ENCODE results near the gene NR2C2AP.

The NR2C2AP gene

GRCh38 chr19:19213426-19214158, 10.4 kb upstream of the NR2C2AP start:
- no peaks in the 10 kb centered on the region for H3K36me3 ChIP-seq (ENCODE audit: insufficient read depth, low read length)
- H3K9ac ChIP-seq (ENCODE audit: low read length): no peak overlapping the region
- peaks cover 5 to 40% of the 10 kb centered on the region in 2 donors for H3K27me3 ChIP-seq (ENCODE audit: control insufficient read depth in 1 of 2, insufficient read depth in 2 of 2, low read length in 2 of 2)
- H3K4me1 ChIP-seq (ENCODE audit: insufficient read depth, low read length): no peaks in the 10 kb centered on the region
- no peak overlapping the region for H3K27ac ChIP-seq (ENCODE audit: low read depth, low read length)
- H3K9me3 ChIP-seq (ENCODE audit: low read length): no peaks in the 10 kb centered on the region
- no peak overlapping the region for H3K4me3 ChIP-seq (ENCODE audit: low read depth in 1 of 2, low read length in 2 of 2)

GRCh38 chr19:19212916-19213315, 9.7 kb upstream of the NR2C2AP start:
- H3K36me3 ChIP-seq (ENCODE audit: insufficient read depth, low read length): no peaks in the 10 kb centered on the region
- H3K27me3 ChIP-seq (ENCODE audit: control insufficient read depth in 1 of 2, insufficient read depth in 2 of 2, low read length in 2 of 2): peaks cover 5 to 42% of the 10 kb centered on the region in 2 donors
- H3K4me1 ChIP-seq (ENCODE audit: insufficient read depth, low read length): no peaks in the 10 kb centered on the region
- no peak overlapping the region for H3K9ac ChIP-seq (ENCODE audit: low read length)
- H3K4me3 ChIP-seq (ENCODE audit: low read depth in 1 of 2, low read length in 2 of 2): no peak overlapping the region
- no peaks in the 10 kb centered on the region for H3K9me3 ChIP-seq (ENCODE audit: low read length)
- H3K27ac ChIP-seq (ENCODE audit: low read depth, low read length): no peak overlapping the region

GRCh38 chr19:19211499-19212420, 8.5 kb upstream of the NR2C2AP start, which contains the start of gene NCAN:
TSS of gene NCAN (plus strand) at chr19:19211958. CDS start at chr19:19216954, 4,996 bp downstream.
- Histone ChIP-seq H3K27me3 (ENCODE audit: control insufficient read depth in 1 of 2, insufficient read depth in 2 of 2, low read length in 2 of 2) (peaks cover 5 to 43% of the 10 kb centered on the region in 2 donors), H3K4me1 (ENCODE audit: insufficient read depth, low read length) (no peaks in the 10 kb centered on the region), H3K27ac (ENCODE audit: low read depth, low read length) (no peak within 1 kb of the TSS), H3K36me3 (ENCODE audit: insufficient read depth, low read length) (no peaks in the 10 kb centered on the region), H3K4me3 (ENCODE audit: low read depth in 1 of 2, low read length in 2 of 2) (no peak within 1 kb of the TSS), H3K9me3 (ENCODE audit: low read length) (no peaks in the 10 kb centered on the region), H3K9ac (ENCODE audit: low read length) (no peak within 1 kb of the TSS)

- Histone ChIP-seq H3K4me3 (ENCODE audit: low read depth in 1 of 2, low read length in 2 of 2) (no peak overlapping the region), H3K9ac (ENCODE audit: low read length) (no peak overlapping the region), H3K27ac (ENCODE audit: low read depth, low read length) (no peak overlapping the region), H3K4me1 (ENCODE audit: insufficient read depth, low read length) (no peaks in the 10 kb centered on the region), H3K9me3 (ENCODE audit: low read length) (no peaks in the 10 kb centered on the region), H3K27me3 (ENCODE audit: control insufficient read depth in 1 of 2, insufficient read depth in 2 of 2, low read length in 2 of 2) (peaks cover 5 to 36% of the 10 kb centered on the region in 2 donors), H3K36me3 (ENCODE audit: insufficient read depth, low read length) (no peaks in the 10 kb centered on the region)
These were observed 6.2 kb upstream of the NR2C2AP start for GRCh38 chr19:19209372-19209771.

GRCh38 chr19:19207637-19208572, 4.7 kb upstream of the NR2C2AP start:
- no peak overlapping the region for H3K9ac ChIP-seq (ENCODE audit: low read length)
- peaks cover 5 to 24% of the 10 kb centered on the region in 2 donors for H3K27me3 ChIP-seq (ENCODE audit: control insufficient read depth in 1 of 2, insufficient read depth in 2 of 2, low read length in 2 of 2)
- H3K36me3 ChIP-seq (ENCODE audit: insufficient read depth, low read length): no peaks in the 10 kb centered on the region
- H3K4me1 ChIP-seq (ENCODE audit: insufficient read depth, low read length): no peaks in the 10 kb centered on the region
- H3K9me3 ChIP-seq (ENCODE audit: low read length): no peaks in the 10 kb centered on the region
- H3K4me3 ChIP-seq (ENCODE audit: low read depth in 1 of 2, low read length in 2 of 2): no peak overlapping the region
- no peak overlapping the region for H3K27ac ChIP-seq (ENCODE audit: low read depth, low read length)

- Histone ChIP-seq H3K4me1 (ENCODE audit: insufficient read depth, low read length) (peaks cover 8% of the 10 kb centered on the region), H3K9ac (ENCODE audit: low read length) (no peak overlapping the region), H3K27ac (ENCODE audit: low read depth, low read length) (no peak overlapping the region), H3K9me3 (ENCODE audit: low read length) (no peaks in the 10 kb centered on the region), H3K4me3 (ENCODE audit: low read depth in 1 of 2, low read length in 2 of 2) (no peak overlapping the region), H3K27me3 (ENCODE audit: control insufficient read depth in 1 of 2, insufficient read depth in 2 of 2, low read length in 2 of 2) (peaks cover 5 to 15% of the 10 kb centered on the region in 2 donors), H3K36me3 (ENCODE audit: insufficient read depth, low read length) (peaks cover under 1% of the 10 kb centered on the region)
These were observed 3.7 kb upstream of the NR2C2AP start for GRCh38 chr19:19206938-19207337.

GRCh38 chr19:19205416-19206410, 2.5 kb upstream of the NR2C2AP start:
- Histone ChIP-seq H3K4me1 (ENCODE audit: insufficient read depth, low read length) (peaks cover 8% of the 10 kb centered on the region), H3K9ac (ENCODE audit: low read length) (no peak overlapping the region), H3K27ac (ENCODE audit: low read depth, low read length) (no peak overlapping the region), H3K36me3 (ENCODE audit: insufficient read depth, low read length) (peaks cover 5% of the 10 kb centered on the region), H3K4me3 (ENCODE audit: low read depth in 1 of 2, low read length in 2 of 2) (no peak overlapping the region), H3K27me3 (ENCODE audit: control insufficient read depth in 1 of 2, insufficient read depth in 2 of 2, low read length in 2 of 2) (peaks cover 0 to 7% of the 10 kb centered on the region in 2 donors), H3K9me3 (ENCODE audit: low read length) (no peaks in the 10 kb centered on the region)

- H3K9me3 ChIP-seq (ENCODE audit: low read length): no peaks in the 10 kb centered on the region
- H3K4me3 ChIP-seq (ENCODE audit: low read depth in 1 of 2, low read length in 2 of 2): no peak overlapping the region
- no peak overlapping the region for H3K27ac ChIP-seq (ENCODE audit: low read depth, low read length)
- peaks cover 8% of the 10 kb centered on the region for H3K4me1 ChIP-seq (ENCODE audit: insufficient read depth, low read length)
- H3K36me3 ChIP-seq (ENCODE audit: insufficient read depth, low read length): peaks cover 10% of the 10 kb centered on the region
- H3K27me3 ChIP-seq (ENCODE audit: control insufficient read depth in 1 of 2, insufficient read depth in 2 of 2, low read length in 2 of 2): peaks cover 0 to 7% of the 10 kb centered on the region in 2 donors
- no peak overlapping the region for H3K9ac ChIP-seq (ENCODE audit: low read length)
These were observed 967 bp upstream of the NR2C2AP start for GRCh38 chr19:19204181-19204580.

- Histone ChIP-seq H3K27me3 (ENCODE audit: control insufficient read depth in 1 of 2, insufficient read depth in 2 of 2, low read length in 2 of 2) (peaks cover 0 to 4% of the 10 kb centered on the region in 2 donors), H3K4me1 (ENCODE audit: insufficient read depth, low read length) (peaks cover 8% of the 10 kb centered on the region), H3K9ac (ENCODE audit: low read length) (peak overlapping the region; percentile 38), H3K27ac (ENCODE audit: low read depth, low read length) (peak overlapping the region; percentile 79), H3K36me3 (ENCODE audit: insufficient read depth, low read length) (peaks cover 23% of the 10 kb centered on the region), H3K9me3 (ENCODE audit: low read length) (no peaks in the 10 kb centered on the region), H3K4me3 (ENCODE audit: low read depth in 1 of 2, low read length in 2 of 2) (peak overlapping the region; percentile 65 to 82)
These were observed 555 bp downstream of the NR2C2AP start for GRCh38 chr19:19202707-19203011.
